Activated T-helper 17 cell treated with anti-CD3 and anti-CD28 coated beads, Interleukin-2, amount 50 U/mL, for 72 hours (primary cell): ENCODE data around the gene LRP1. TPM values are rescaled to one million over a fixed set of nuclear protein-coding genes. Genes with fewer than 3 reads are reported as not detected.
"Not testable (repeated sequence)": the region's sequence is repeated elsewhere in the genome, so short reads cannot be mapped to it uniquely, and the experiment has no call there.

Experiments
- ATAC-seq: fragments of 150-1000 bp; cut with Tn5 transposase; replicated peaks from 2 replicates; pipeline ENCODE4 v1.10.0; 2021; ENCODE audit warnings: mild to moderate bottlenecking, moderate library complexity
- H3K27ac Mint-ChIP-seq: one replicate; pipeline ENCODE4 v1.8.0; 2022; ENCODE audit warnings: mixed read lengths
- H3K27me3 Mint-ChIP-seq: one replicate; pipeline ENCODE4 v1.8.0; 2022; ENCODE audit warnings: mixed read lengths
- H3K36me3 Mint-ChIP-seq: one replicate; pipeline ENCODE4 v1.8.0; 2022; ENCODE audit warnings: low read depth, mild to moderate bottlenecking, mixed read lengths
- H3K4me1 Mint-ChIP-seq: one replicate; pipeline ENCODE4 v1.8.0; 2022; ENCODE audit warnings: mixed read lengths
- H3K4me3 Mint-ChIP-seq: one replicate; pipeline ENCODE4 v1.8.0; 2022; ENCODE audit warnings: mild to moderate bottlenecking, mixed read lengths
- H3K9me3 Mint-ChIP-seq: one replicate; pipeline ENCODE4 v1.8.0; 2022; ENCODE audit warnings: mixed read lengths
- total RNA-seq, 2 donors: library from RNA; stranded (reverse); gene quantifications; one replicate each; pipeline ENCODE4 v1.2.3, GENCODE V29; 2022

The LRP1 gene
- total RNA-seq, 2 donors from 2014 or later = 2.4 to 20.2 TPM

DNA sequence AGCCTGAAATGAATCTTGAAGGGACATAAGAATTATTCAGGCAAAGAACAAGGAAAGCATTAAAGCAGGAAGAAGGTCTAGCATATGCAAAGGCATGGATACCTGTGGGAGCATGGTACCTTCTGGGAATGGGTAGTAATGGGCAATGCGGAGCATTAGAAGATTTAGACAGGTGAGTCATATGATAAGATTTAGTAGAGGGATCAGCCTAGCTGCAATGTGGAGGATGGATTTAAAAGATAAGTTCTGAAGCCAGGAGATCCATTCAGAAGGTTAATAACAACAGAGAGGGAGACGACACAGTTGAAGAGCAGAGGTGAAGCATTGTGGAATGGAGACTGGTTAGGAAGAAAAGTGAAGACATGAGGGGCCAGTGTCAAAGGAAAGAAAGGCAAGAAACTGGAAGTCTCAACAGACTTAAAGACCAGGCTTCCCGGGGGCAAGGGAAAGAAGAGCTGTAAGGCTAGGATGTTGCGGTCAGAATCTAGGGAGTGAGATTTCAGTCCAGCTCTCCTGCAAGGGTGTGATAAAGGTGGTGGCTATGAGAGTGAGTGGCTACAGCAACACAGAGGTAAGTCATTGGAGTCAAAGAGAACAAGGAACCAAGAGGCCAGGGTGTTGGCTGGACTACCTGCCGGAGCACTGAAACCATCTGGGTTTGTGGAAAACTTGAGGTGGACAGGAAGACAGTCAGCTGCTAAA lies 11.6 kb upstream of the LRP1 start:
- H3K27me3 Mint-ChIP-seq = no peaks in the 10 kb centered on the region
- H3K4me3 Mint-ChIP-seq = no peak overlapping the region
- H3K36me3 Mint-ChIP-seq = peaks cover 2% of the 10 kb centered on the region
- no peak overlapping the region for H3K27ac Mint-ChIP-seq
- ATAC-seq = no peak
- H3K4me1 Mint-ChIP-seq = peaks cover 12% of the 10 kb centered on the region
- H3K9me3 Mint-ChIP-seq = no peaks in the 10 kb centered on the region

DNA sequence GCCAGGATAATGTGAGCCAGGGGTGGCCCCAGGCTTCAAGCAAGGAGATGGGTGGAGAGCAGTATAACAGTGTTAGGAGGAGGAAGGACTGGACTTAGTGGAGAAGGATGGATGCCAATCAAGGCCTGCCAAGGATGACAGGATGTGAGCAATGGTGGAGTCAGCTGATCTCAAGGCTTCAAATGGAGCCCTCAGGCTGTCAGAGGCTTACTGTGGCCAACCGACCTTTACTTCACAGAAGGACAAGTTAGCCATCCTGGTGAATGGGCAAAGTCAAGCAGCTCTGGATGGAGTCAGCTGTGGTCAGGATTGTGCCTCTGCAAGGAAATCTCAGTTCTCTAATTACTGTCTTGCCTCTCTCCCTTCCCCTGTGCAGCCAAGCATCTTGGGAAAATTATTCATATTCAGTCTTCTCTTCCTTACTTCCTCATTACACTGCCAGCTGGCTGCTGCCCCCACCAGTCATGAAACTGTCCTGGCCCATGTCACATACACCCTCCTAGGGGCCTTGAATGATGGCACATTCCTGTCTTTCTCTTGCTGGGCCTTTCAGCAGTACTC lies 9.5 kb upstream of the LRP1 start:
- Mint-ChIP-seq H3K36me3 (no peaks in the 10 kb centered on the region), H3K4me3 (no peak overlapping the region), H3K4me1 (peaks cover 5% of the 10 kb centered on the region), H3K27ac (peak overlapping the region; percentile 44), H3K9me3 (peaks cover 2% of the 10 kb centered on the region), H3K27me3 (no peaks in the 10 kb centered on the region)
- ATAC-seq = peak; percentile 85

GRCh38 chr12:57119294-57120085 lies 8.8 kb upstream of the LRP1 start:
- Mint-ChIP-seq H3K9me3 (peaks cover 8% of the 10 kb centered on the region), H3K27ac (peak overlapping the region; percentile 44), H3K27me3 (no peaks in the 10 kb centered on the region), H3K36me3 (no peaks in the 10 kb centered on the region), H3K4me3 (no peak overlapping the region), H3K4me1 (peaks cover 11% of the 10 kb centered on the region)
- no peak for ATAC-seq

DNA sequence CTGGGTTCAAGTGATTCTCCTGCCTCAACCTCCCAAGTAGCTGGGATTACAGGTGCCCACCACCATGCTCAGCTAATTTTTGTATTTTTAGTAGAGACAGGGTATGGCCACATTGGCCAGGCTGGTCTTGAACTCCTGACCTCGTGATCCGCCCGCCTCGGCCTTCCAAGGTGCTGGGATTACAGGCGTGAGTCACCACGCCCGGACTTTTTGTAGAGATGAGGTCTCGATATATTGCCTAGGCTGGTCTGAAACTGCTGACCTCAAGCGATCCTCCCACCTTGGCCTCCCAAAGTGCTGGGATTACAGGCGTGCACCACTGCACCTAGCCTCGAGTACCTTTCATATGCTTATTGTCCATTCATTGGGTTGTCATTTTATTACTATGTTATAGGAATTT lies 7.6 kb upstream of the LRP1 start:
- H3K9me3 Mint-ChIP-seq, H3K4me3 Mint-ChIP-seq, ATAC-seq, H3K27me3 Mint-ChIP-seq, H3K27ac Mint-ChIP-seq, H3K36me3 Mint-ChIP-seq: not testable (repeated sequence)
- peaks cover 11% of the 10 kb centered on the region for H3K4me1 Mint-ChIP-seq

DNA sequence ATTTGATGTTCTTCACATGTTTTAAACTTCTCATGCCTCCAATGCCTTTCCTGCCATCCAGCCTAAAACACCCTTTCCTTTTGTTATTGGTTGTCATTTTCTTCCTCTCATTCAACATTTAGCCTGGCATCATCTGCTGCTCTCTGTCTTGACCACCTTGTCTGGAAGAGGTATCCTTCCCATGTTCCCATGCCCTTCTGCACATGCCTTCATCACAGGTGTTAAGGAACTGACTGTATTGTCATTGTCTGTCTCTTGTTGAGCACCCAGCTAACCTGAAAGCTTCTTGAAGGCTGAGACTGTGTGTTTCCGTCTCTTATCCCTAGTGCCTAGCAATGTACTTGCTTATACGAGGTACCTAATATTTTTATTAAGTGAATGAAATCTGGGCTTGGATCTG lies 4.5 kb upstream of the LRP1 start:
- H3K9me3 Mint-ChIP-seq = peaks cover 8% of the 10 kb centered on the region
- H3K27me3 Mint-ChIP-seq = no peaks in the 10 kb centered on the region
- no peak overlapping the region for H3K4me3 Mint-ChIP-seq
- no peak overlapping the region for H3K27ac Mint-ChIP-seq
- peaks cover 11% of the 10 kb centered on the region for H3K4me1 Mint-ChIP-seq
- ATAC-seq = no peak
- no peaks in the 10 kb centered on the region for H3K36me3 Mint-ChIP-seq

DNA sequence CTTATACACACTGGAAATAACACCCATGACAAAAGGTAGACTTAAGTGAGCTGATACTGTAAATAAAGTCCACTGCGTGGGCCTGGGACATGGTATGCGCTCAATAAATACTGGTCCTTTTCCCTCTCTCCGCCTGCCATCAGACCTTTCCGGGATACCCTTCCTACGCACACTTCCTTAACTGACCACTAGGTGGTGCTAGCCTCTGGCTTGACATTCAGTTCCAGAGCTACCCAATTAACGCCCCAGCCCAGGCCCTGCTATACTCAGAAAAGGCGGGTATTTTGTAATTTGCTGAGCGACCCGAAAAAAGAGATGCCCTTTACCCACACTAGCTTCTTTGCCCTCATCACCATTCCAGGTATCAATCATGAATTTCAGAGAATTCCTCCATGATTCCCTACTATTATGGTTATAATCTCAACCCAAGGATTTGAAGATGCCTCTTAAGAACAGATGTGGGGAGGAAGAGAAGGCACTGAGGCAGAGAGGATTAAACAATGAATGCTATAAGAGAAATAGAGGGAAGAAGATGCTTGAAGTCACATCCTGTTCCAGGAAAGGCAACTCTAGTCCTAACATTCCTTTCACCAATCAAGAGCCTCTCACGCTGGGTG lies 3.9 kb upstream of the LRP1 start:
- no peaks in the 10 kb centered on the region for H3K36me3 Mint-ChIP-seq
- H3K27me3 Mint-ChIP-seq = no peaks in the 10 kb centered on the region
- ATAC-seq = peak; percentile 54
- H3K4me3 Mint-ChIP-seq = no peak overlapping the region
- peaks cover 6% of the 10 kb centered on the region for H3K4me1 Mint-ChIP-seq
- H3K9me3 Mint-ChIP-seq = peaks cover 8% of the 10 kb centered on the region
- H3K27ac Mint-ChIP-seq = no peak overlapping the region

- peak overlapping the region; percentile 81 for H3K4me3 Mint-ChIP-seq
- ATAC-seq = no peak
- no peaks in the 10 kb centered on the region for H3K36me3 Mint-ChIP-seq
- H3K27me3 Mint-ChIP-seq = no peaks in the 10 kb centered on the region
- peaks cover 6% of the 10 kb centered on the region for H3K4me1 Mint-ChIP-seq
- no peak overlapping the region for H3K27ac Mint-ChIP-seq
- H3K9me3 Mint-ChIP-seq = peaks cover 8% of the 10 kb centered on the region
These were observed 2.2 kb upstream of the LRP1 start for GRCh38 chr12:57126061-57126460.

DNA sequence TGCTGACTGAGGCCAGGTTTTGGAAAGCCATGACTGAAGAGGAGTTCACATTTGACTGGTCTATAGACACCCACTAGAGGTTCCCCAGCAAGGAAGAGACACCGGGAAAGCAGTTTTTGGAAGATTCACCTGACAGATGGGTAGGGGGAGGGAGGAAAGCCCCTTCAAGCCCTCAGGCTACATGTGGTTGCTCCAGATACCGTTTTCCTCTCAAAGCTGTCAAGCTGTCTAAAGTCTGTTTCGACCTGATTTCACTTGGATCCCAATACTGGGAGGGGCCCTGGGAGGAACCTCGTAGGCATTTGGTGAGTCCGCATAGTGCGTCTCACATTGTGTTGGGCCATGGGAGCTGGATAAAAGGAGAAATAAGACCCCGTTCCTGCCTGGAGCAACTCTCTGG lies 1.7 kb upstream of the LRP1 start:
- peaks cover 6% of the 10 kb centered on the region for H3K4me1 Mint-ChIP-seq
- H3K4me3 Mint-ChIP-seq = peak overlapping the region; percentile 81
- peaks cover 8% of the 10 kb centered on the region for H3K9me3 Mint-ChIP-seq
- peak overlapping the region; percentile 74 for H3K27ac Mint-ChIP-seq
- H3K36me3 Mint-ChIP-seq = no peaks in the 10 kb centered on the region
- no peaks in the 10 kb centered on the region for H3K27me3 Mint-ChIP-seq
- no peak for ATAC-seq

- Mint-ChIP-seq H3K4me1 (peaks cover 6% of the 10 kb centered on the region), H3K36me3 (no peaks in the 10 kb centered on the region), H3K27me3 (no peaks in the 10 kb centered on the region), H3K27ac (peak overlapping the region; percentile 74), H3K4me3 (peak overlapping the region; percentile 81), H3K9me3 (peaks cover 8% of the 10 kb centered on the region)
- peak; percentile 56 for ATAC-seq
These were observed 1.1 kb upstream of the LRP1 start for GRCh38 chr12:57127101-57127725.

DNA sequence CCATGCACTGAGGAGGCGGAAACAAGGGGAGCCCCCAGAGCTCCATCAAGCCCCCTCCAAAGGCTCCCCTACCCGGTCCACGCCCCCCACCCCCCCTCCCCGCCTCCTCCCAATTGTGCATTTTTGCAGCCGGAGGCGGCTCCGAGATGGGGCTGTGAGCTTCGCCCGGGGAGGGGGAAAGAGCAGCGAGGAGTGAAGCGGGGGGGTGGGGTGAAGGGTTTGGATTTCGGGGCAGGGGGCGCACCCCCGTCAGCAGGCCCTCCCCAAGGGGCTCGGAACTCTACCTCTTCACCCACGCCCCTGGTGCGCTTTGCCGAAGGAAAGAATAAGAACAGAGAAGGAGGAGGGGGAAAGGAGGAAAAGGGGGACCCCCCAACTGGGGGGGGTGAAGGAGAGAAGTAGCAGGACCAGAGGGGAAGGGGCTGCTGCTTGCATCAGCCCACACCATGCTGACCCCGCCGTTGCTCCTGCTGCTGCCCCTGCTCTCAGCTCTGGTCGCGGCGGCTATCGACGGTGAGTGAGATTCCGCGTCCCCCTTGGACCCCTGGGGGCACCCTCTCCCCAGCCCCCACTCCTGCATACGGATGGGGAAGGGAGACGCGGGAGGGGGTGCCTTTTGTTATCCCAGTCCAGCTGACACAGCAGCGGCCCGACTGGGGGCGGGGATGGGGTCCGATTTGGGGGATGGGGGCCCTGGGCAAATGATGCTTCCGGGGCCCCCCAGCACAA lies 400 bp downstream of the LRP1 start:
- no peak for ATAC-seq
- Mint-ChIP-seq H3K9me3 (peaks cover 6% of the 10 kb centered on the region), H3K4me3 (peak overlapping the region; percentile 81), H3K4me1 (peaks cover 6% of the 10 kb centered on the region), H3K27me3 (no peaks in the 10 kb centered on the region), H3K27ac (peak overlapping the region; percentile 72), H3K36me3 (no peaks in the 10 kb centered on the region)

DNA sequence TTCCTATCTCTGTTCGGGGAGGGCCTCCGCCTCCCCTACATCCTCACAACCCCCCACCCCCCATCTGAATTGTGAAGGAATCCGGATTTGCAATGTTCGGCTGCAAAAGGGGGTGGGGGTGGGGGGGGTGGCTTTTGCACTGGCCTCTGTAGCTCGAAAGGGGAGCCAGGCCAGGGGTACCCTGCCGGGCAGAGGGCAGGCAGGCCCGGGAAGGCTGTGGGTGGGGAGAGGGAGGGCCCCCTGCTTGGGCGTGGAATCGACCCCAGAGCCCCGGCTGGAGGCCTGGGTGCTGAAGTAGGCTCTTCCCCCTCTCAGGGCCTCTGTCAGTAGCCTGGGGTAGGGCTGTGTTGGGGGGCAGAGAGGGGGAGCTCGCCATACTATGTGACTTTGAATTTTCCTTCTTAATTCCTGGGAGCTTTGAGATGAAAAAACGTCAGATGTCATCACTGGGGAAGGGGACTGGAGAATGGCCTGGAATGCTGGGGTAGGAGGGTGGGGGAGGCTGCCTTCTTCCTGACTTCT lies 1.1 kb downstream of the LRP1 start:
- H3K9me3 Mint-ChIP-seq = no peaks in the 10 kb centered on the region
- peak overlapping the region; percentile 73 for H3K27ac Mint-ChIP-seq
- no peaks in the 10 kb centered on the region for H3K27me3 Mint-ChIP-seq
- H3K4me3 Mint-ChIP-seq = peak overlapping the region; percentile 54
- H3K4me1 Mint-ChIP-seq = peaks cover 2% of the 10 kb centered on the region
- H3K36me3 Mint-ChIP-seq = no peaks in the 10 kb centered on the region
- no peak for ATAC-seq

- H3K27ac Mint-ChIP-seq = peak overlapping the region; percentile 73
- no peak for ATAC-seq
- H3K9me3 Mint-ChIP-seq = no peaks in the 10 kb centered on the region
- peak overlapping the region; percentile 54 for H3K4me3 Mint-ChIP-seq
- no peaks in the 10 kb centered on the region for H3K4me1 Mint-ChIP-seq
- H3K27me3 Mint-ChIP-seq = no peaks in the 10 kb centered on the region
- no peaks in the 10 kb centered on the region for H3K36me3 Mint-ChIP-seq
These were observed 1.6 kb downstream of the LRP1 start for GRCh38 chr12:57129889-57130288.

DNA sequence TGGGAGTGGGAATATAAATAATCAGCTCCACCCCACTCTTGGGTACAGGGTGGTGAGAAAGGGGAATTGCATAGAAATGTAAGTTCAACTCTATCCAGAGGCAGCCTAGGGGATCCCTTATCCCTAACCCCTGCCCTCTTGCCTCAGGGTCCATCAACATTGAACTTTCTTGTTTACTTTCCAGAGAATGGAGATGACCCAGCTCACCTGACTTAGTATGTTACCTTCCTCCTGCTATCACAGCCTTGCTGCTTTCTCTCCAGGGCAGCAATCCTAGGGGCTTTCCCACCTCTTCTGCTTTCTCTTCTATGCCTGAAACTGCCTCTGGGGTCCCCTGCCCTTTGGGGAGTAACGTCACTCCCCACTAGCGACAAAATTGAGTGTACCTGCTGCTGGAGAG lies 2.7 kb downstream of the LRP1 start:
- H3K36me3 Mint-ChIP-seq = no peaks in the 10 kb centered on the region
- no peaks in the 10 kb centered on the region for H3K27me3 Mint-ChIP-seq
- no peak for ATAC-seq
- H3K4me3 Mint-ChIP-seq = no peak overlapping the region
- no peaks in the 10 kb centered on the region for H3K9me3 Mint-ChIP-seq
- H3K4me1 Mint-ChIP-seq = no peaks in the 10 kb centered on the region
- H3K27ac Mint-ChIP-seq = peak overlapping the region; percentile 6
